GM18858 (cell line): Measurements from ENCODE around the gene CAPZB.

ENCODE experiments used
- ATAC-seq: cut with Tn5 transposase; IDR thresholded peaks from one replicate; pipeline ENCODE4 v1.9.1; 2021; ENCODE audit not compliant: unreplicated experiment

CAPZB gene

GRCh38 chr1:19430121-19431068, 54.9 kb downstream of the CAPZB start:
- ATAC-seq = no peak

DNA sequence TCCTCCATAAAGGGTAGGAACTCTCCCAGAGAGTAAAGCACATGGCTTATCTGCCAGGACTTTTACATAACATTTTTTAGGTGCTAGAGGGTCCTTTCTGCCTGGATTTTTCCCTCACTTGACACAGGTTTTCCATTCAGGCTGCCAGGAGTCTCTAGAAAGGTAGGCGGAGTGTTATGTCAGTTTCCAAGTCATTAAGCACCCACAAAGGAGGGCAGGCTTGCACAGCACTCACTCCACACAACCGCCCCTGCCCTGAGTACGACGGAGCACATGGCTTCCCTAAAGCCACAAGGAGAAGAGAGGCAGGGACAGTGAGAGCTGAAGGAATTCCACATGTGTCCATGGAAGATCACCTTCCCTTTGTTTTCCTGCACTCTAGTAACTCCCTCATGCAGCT, 55.7 kb downstream of the CAPZB start:
- no peak for ATAC-seq

GRCh38 chr1:19427087-19427781, 58.1 kb downstream of the CAPZB start:
- ATAC-seq = no peak

DNA sequence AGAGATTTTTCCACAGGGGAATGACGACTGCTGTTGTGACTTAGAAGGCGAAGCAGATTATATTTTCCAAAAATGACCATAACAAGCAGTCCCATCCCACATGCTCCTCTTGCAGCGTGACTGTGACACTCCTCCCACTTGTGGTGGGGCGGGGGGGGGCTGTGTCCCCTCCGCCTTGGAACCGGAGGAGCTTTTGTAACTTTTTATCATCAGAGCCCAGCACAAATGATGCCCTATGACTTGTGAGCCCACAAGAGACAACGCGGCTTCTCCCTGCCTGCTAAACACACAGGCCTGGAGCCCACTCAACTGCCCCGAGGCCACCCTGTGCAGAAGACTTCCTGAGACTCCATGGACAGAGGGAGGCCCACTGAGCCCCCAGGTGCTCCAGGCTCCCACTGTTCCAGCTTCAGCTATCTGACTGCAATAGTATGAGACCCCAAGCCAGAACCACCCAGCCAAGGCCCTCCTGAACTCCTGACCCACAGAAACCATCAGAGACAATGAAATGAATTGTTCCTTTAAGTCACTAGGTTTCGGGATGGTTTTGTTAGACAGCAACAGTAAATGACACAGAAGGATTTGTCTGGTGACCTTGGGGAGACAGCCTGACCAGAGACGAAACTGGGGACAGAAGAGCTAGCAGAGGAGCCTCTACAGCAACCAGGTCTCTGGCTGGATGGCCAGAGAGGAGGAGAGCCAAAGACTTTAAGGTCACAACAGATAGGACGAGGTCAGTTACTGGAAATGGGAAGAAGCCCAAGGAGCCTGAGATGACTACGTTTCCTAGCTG, 58.8 kb downstream of the CAPZB start:
- ATAC-seq = no peak

- no peak for ATAC-seq
Measured at GRCh38 chr1:19425646-19426239, 59.6 kb downstream of the CAPZB start.

DNA sequence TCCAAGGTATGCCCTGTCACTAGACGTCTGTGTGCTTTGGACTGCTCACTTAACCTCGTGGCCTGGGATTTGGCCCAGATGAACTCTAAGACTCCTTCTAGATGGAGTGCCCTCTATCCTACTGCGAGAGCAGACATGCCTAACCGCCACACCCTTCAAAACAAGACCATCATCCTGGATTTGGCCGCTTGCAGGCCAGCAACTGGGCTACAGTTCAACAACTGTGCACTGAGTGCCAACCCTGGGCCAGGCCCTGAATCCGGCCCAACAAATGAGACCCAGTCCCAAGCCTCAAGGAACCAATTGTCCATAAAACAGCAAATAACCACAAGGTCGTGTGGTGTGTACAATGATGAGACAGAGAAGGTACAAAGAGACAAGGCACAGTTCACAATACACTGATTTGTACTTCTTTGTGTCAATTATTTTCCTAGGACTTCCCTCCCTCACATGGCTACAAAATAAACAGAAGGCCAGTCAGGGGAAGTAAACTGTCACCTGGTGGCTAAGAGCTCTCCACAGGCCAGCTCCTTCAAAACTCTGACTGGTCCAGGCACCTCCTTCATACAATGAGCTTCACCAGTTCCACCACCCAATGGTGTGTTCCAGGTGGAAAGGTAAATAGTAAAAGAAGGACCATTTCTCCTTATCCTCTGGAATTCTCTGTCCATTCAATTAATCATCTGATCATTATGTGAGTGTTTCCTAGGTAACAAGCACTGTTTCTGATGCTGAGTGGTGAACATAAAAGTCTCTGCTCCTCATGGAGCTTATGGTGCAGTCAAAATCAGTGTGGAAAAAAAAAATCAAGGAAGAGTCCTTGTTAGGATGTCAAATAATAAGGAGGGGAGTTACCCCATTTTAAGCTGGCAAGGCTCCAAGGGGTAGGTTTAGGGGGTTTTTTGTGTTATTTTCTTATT, 60.4 kb downstream of the CAPZB start:
- ATAC-seq = no peak

DNA sequence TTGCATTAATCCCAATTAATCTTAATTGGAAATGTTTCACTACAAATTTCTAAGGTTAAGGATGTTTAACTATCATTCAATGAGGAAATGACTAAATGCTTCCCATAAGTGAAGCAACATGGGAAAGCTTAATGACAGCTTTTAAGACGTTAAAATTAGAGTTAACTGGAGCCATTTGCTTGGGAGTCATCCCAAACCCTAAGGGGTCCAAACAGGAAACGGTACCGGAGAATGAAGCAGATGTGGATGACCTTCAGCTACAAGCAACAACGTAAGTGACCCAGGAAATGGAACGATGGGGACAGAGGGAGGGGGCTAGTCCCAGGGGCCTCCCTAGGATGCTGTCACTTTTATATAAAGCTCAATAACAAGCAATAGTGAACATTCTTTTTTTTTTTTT, 62.2 kb downstream of the CAPZB start:
- ATAC-seq = no peak

- ATAC-seq = no peak
Measured at GRCh38 chr1:19421365-19421764, 64.0 kb downstream of the CAPZB start.

- no peak for ATAC-seq
Measured at GRCh38 chr1:19420606-19421005, 64.7 kb downstream of the CAPZB start.

DNA sequence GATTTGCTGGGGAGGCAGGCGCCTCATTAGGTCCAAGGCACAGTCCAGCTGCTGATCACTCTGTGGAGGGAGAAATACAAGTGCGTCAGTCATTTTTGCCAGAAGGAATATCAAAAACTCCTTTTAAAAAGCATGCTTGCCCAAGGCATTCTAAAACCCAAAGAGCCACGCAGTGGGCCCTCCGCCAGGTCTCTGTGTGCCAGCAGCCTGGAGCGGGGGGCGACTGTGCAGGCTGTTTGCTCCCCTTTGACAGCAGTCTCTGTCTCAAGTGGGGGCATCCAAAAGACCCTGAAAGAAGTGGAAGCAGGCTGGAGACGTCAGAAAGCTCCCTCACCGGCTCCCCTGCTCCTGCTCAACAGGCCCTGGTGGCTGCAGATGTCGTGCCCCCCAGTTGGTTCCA, 65.6 kb downstream of the CAPZB start:
- ATAC-seq = no peak

DNA sequence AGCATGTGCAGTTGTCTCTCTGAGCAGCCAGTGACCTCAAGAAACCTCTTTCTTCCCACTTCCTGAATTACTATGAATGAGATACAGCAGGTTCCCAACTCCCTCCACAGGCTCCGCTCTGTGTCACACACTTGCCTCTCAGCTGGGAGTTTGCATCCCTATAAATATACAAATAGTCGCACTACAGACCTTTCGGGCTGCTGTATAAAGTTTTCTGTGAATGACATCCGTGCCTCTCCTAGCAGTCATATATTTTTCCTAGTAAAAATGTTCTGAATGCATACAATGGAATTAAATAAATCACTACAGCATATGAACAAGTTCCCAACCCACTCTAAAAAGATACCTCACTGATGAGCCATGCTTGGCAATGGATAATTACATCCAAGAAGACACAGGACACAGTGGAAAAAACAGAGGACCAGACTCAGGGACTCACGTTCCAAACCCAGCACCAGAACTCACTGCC, 66.8 kb downstream of the CAPZB start:
- no peak for ATAC-seq

GRCh38 chr1:19416921-19417470, 68.3 kb downstream of the CAPZB start:
- no peak for ATAC-seq

- no peak for ATAC-seq
Measured at GRCh38 chr1:19416145-19416544, 69.2 kb downstream of the CAPZB start.

DNA sequence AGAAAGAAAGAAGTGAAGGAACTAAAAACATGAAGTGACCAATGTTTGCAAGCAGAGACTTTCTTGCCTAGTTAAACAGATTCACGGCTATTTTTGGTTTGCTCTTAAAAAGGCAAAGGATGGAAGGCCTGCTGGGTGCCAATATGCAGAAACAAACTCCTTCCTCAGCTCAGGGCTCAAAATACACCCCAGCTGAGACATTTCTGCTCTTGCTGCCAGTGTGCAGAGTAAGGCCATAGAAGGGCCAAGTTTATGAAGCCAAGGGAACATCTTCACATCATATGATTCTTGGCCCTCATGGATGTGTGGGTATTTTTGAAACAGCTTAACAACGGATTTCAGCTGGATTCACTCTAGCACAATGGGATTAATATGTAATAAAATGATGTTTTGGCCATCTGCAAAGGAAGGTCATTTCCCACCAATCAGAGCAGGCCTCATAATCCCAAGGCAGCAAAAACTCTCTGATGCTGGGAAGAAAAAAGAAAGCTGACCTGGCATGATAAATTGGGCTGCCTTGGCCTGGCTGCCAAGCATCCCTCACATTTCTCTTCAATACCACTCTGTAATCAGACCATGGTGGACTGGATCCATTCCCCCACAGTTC, 70.7 kb downstream of the CAPZB start:
- ATAC-seq = no peak

GRCh38 chr1:19413999-19414398, 71.3 kb downstream of the CAPZB start:
- ATAC-seq = no peak

- no peak for ATAC-seq
Measured at GRCh38 chr1:19412654-19413053, 72.7 kb downstream of the CAPZB start.

DNA sequence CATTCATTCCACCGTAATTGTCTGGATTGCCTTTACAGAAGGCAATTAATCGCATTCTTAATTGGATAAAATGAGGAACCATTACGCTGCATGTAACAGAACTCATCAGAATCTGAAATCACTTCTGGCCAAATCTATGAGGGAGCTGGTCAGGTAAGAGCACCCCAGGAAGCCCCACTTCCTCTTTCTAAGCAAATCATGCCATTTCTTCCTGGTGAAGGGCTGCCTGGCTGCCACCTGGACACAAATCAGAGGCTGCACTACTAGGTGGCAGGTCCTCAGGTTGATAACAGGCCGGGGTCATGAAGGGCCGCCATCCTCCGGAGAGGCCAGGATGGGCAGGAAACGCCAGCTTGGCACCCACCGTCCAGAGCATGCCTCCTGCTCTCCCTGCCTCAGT, 73.7 kb downstream of the CAPZB start:
- ATAC-seq = no peak

DNA sequence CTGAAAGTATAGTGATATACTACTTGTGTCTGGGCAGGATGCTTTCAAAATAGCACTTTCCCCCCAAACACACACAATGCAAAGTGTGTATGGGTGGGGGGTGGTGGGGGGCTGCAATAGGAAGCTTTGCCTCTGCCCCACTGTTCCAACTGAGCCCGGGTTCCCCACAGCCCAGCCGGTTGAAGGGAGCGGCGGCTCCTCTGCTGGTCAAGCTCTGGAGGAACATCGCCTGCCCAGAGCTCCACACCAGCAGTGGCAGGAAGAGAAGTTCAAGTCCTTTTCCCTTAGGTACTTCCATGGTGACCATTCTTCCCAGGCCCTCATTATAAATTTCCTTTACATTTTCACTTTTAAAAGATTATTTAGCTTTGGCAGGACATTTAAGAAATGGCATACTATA, 74.9 kb downstream of the CAPZB start:
- ATAC-seq = no peak
